Peyer's patch (tissue), 4 donors: ENCODE data around the gene PSMC3. TPM values are rescaled to one million over a fixed set of nuclear protein-coding genes. Genes with fewer than 3 reads are reported as not detected.

ENCODE experiments used
- DNase-seq, 3 donors: peaks; one replicate each; pipeline ENCODE4 v3.0.0-alpha.2; 2017 to 2019
- H3K27ac ChIP-seq, 4 donors: fragments of 200-600 bp; sonication (generic); one replicate each; pipeline ENCODE4 v1.5.1; 2016 to 2019
- H3K27me3 ChIP-seq, 2 donors: fragments of 200-600 bp; sonication (generic); one replicate each; pipeline ENCODE4 v1.5.1; 2019
- H3K36me3 ChIP-seq, 3 donors: fragments of 200-600 bp; sonication (generic); one replicate each; pipeline ENCODE4 v1.5.1; 2016 to 2019
- H3K4me1 ChIP-seq, 4 donors: fragments of 200-600 bp; sonication (generic); one replicate each; pipeline ENCODE4 v1.5.1; 2016 to 2019
- H3K4me3 ChIP-seq, 4 donors: fragments of 200-600 bp; sonication (generic); 1 replicate in 3 of 4; 2 replicates in 1 of 4; pipeline ENCODE4 v1.5.1; 2016 to 2019; ENCODE audit warnings: mild to moderate bottlenecking in 1 of 4
- H3K9me3 ChIP-seq, 4 donors: fragments of 200-600 bp; sonication (generic); one replicate each; pipeline ENCODE4 v1.5.1; 2016 to 2019; ENCODE audit warnings: mild to moderate bottlenecking in 1 of 4
- CTCF ChIP-seq, 6 experiments: fragments of 450-650 bp in 4 of 6; fragments of 200-600 bp in 2 of 6; sonication (generic) in 1 of 6; IDR thresholded peaks; one replicate each; pipeline ENCODE4 v1.5.1; 2017 to 2019; ENCODE audit warnings: antibody characterized with exemption in 6 of 6, mild to moderate bottlenecking in 3 of 6, moderate library complexity in 1 of 6
- POLR2A ChIP-seq, 2 donors: fragments of 450-650 bp; IDR thresholded peaks; one replicate each; pipeline ENCODE4 v1.5.1; 2017; ENCODE audit warnings: antibody characterized with exemption in 2 of 2, mild to moderate bottlenecking in 2 of 2, moderate library complexity in 2 of 2
- total RNA-seq, 4 donors: library from RNA; depleted of rRNA; stranded (reverse); fragments of >200 nt; gene quantifications; one replicate each; pipeline ENCODE4 v1.1.0, GENCODE V29; 2016

Gene PSMC3
- total RNA-seq, 4 donors from 2014 or later, result 47.6 to 121 (median 70.9) TPM

GRCh38 chr11:47407746-47408590, 18.3 kb downstream of the PSMC3 start, which contains the start of gene SLC39A13:
TSS of gene SLC39A13 (plus strand) at chr11:47408590. CDS start at chr11:47410095, 1,505 bp downstream.
- Histone ChIP-seq H3K36me3 (peaks cover 0 to 5% (median 0%) of the 10 kb centered on the region in 3 donors), H3K4me3 (peak within 1 kb of the TSS; percentile 72 to 82 (median 78)), H3K27ac (peak within 1 kb of the TSS; percentile 83 to 93 (median 88)), H3K27me3 (no peaks in the 10 kb centered on the region), H3K4me1 (peaks cover 0 to 30% (median 9%) of the 10 kb centered on the region in 4 donors), H3K9me3 (no peaks in the 10 kb centered on the region)
- DNase-seq, result peak; percentile 92 to 96 (median 96)
- TF ChIP-seq POLR2A (IDR thresholded peaks at IDR 0.05) (peak; percentile 92 to 96), CTCF (IDR thresholded peaks at IDR 0.05) (peak; percentile 91 to 98 (median 92))

- no peak for TF ChIP-seq POLR2A (IDR thresholded peaks at IDR 0.05)
- TF ChIP-seq CTCF (IDR thresholded peaks at IDR 0.05), result no peak
Observed at GRCh38 chr11:47406896-47407745, 19.1 kb downstream of the PSMC3 start.

GRCh38 chr11:47403571-47403970, 22.7 kb downstream of the PSMC3 start:
- H3K4me1 ChIP-seq, result peaks cover 0 to 29% (median 10%) of the 10 kb centered on the region in 4 donors
- no peaks in the 10 kb centered on the region for H3K27me3 ChIP-seq
- no peaks in the 10 kb centered on the region for H3K36me3 ChIP-seq
- no peak for TF ChIP-seq POLR2A (IDR thresholded peaks at IDR 0.05)
- no peak for DNase-seq
- H3K9me3 ChIP-seq, result no peaks in the 10 kb centered on the region
- no peak overlapping the region for H3K4me3 ChIP-seq
- H3K27ac ChIP-seq, result no peak overlapping the region

More at GRCh38 chr11:47406896-47407745, 19.1 kb downstream of the PSMC3 start:
- Histone ChIP-seq H3K27me3 (no peaks in the 10 kb centered on the region), H3K4me1 (peaks cover 0 to 30% (median 9%) of the 10 kb centered on the region in 4 donors), H3K9me3 (no peaks in the 10 kb centered on the region), H3K27ac (peak overlapping the region; percentile 83 to 93 (median 88)), H3K4me3 (peak overlapping the region; percentile 72 to 82 (median 78)), H3K36me3 (peaks cover 0 to 4% (median 0%) of the 10 kb centered on the region in 3 donors)
- no peak for DNase-seq

- no peaks in the 10 kb centered on the region for H3K36me3 ChIP-seq
- no peak overlapping the region for H3K4me3 ChIP-seq
- no peak for DNase-seq
- H3K27me3 ChIP-seq, result no peaks in the 10 kb centered on the region
- H3K9me3 ChIP-seq, result no peaks in the 10 kb centered on the region
- TF ChIP-seq CTCF (IDR thresholded peaks at IDR 0.05) (no peak), POLR2A (IDR thresholded peaks at IDR 0.05) (no peak)
- no peak overlapping the region for H3K27ac ChIP-seq
- H3K4me1 ChIP-seq, result peaks cover 0 to 29% (median 10%) of the 10 kb centered on the region in 4 donors
Observed at GRCh38 chr11:47403135-47403534, 23.1 kb downstream of the PSMC3 start.

GRCh38 chr11:47400768-47401279, 25.4 kb downstream of the PSMC3 start:
- Histone ChIP-seq H3K9me3 (no peaks in the 10 kb centered on the region), H3K36me3 (no peaks in the 10 kb centered on the region), H3K27ac (peak overlapping the region; percentile 64 to 92 (median 83)), H3K4me1 (peaks cover 0 to 16% (median 4%) of the 10 kb centered on the region in 4 donors), H3K27me3 (no peaks in the 10 kb centered on the region), H3K4me3 (peak overlapping the region in 3 of 4 donors; percentile 56 to 58 (median 58))
- peak in 1 of 3 donors; percentile 43 for DNase-seq
- TF ChIP-seq CTCF (IDR thresholded peaks at IDR 0.05), result no peak
- no peak for TF ChIP-seq POLR2A (IDR thresholded peaks at IDR 0.05)
